HEK293 (cell line): ENCODE data around the gene TSPAN13.

Source experiments
- CTCF ChIA-PET: fragments of 350-600 bp; formaldehyde crosslinking; extraction: SDS; loops from one replicate; lab custom pipeline; 2021; ENCODE audit warnings: antibody characterized with exemption; lab: Yijun Ruan, JAX
- POLR2A ChIA-PET: fragments of 300-600 bp; formaldehyde crosslinking; extraction: SDS; loops from one replicate; lab custom pipeline; 2020; ENCODE audit warnings: antibody characterized with exemption, inconsistent platforms; lab: Yijun Ruan, JAX
- H3K27ac ChIP-seq: fragments of 200-500 bp; sonication (Bioruptor generic); 2 replicates; pipeline ENCODE4 v1.5.1; 2014; ENCODE audit warnings: low read depth, low read length, control low read depth, inconsistent platforms; ENCODE audit errors: extremely low read depth
- H3K36me3 ChIP-seq, 2 experiments: fragments of 200-500 bp in 1 of 2; sonication (Bioruptor generic) in 1 of 2; 1 replicate in 1 of 2; 2 replicates in 1 of 2; pipeline ENCODE4 v1.5.1; 2014 to 2017; ENCODE audit warnings: inconsistent platforms in 2 of 2, low read length in 2 of 2; ENCODE audit not compliant: control insufficient read depth in 2 of 2, insufficient read depth in 1 of 2
- H3K4me1 ChIP-seq: fragments of 200-500 bp; sonication (Bioruptor generic); 2 replicates; pipeline ENCODE4 v1.5.1; 2014; ENCODE audit warnings: mild to moderate bottlenecking, low read length, inconsistent platforms; ENCODE audit not compliant: control insufficient read depth, insufficient read depth
- H3K4me3 ChIP-seq: 2 replicates; pipeline ENCODE4 v1.5.1; 2011; ENCODE audit warnings: low read depth, mild to moderate bottlenecking, control low read depth, low read length, moderate library complexity
- H3K9me3 ChIP-seq: fragments of 200-500 bp; sonication (Bioruptor generic); 2 replicates; pipeline ENCODE4 v1.5.1; 2014; ENCODE audit warnings: low read depth, low read length, inconsistent platforms; ENCODE audit not compliant: control insufficient read depth, insufficient read depth
- GLIS1 ChIP-seq: fragments of 450-650 bp; formaldehyde crosslinking; IDR thresholded peaks from 2 replicates; pipeline ENCODE4 v1.5.1; 2016; ENCODE audit warnings: missing biosample characterization, missing genetic modification characterization
- KLF7 ChIP-seq: fragments of 450-650 bp; formaldehyde crosslinking; IDR thresholded peaks from 2 replicates; pipeline ENCODE4 v1.5.1; 2016; ENCODE audit warnings: missing biosample characterization, missing genetic modification characterization, borderline replicate concordance
- ZBTB10 ChIP-seq: fragments of 450-650 bp; formaldehyde crosslinking; IDR thresholded peaks from 2 replicates; pipeline ENCODE4 v1.5.1; 2016; ENCODE audit warnings: missing biosample characterization, missing genetic modification characterization
- ZBTB21 ChIP-seq: fragments of 450-650 bp; formaldehyde crosslinking; IDR thresholded peaks from 2 replicates; pipeline ENCODE4 v1.5.1; 2017; ENCODE audit warnings: missing biosample characterization, missing genetic modification characterization
- ZBTB26 ChIP-seq: fragments of 450-650 bp; formaldehyde crosslinking; optimal IDR thresholded peaks from 2 replicates; pipeline ENCODE3; 2016; ENCODE audit warnings: missing biosample characterization, mild to moderate bottlenecking, missing genetic modification characterization
- ZNF184 ChIP-seq: fragments of 450-650 bp; IDR thresholded peaks from 2 replicates; pipeline ENCODE4 v1.5.1; 2018; ENCODE audit warnings: missing biosample characterization, mild to moderate bottlenecking, missing genetic modification characterization
- ZNF221 ChIP-seq: fragments of 450-650 bp; formaldehyde crosslinking; IDR thresholded peaks from 2 replicates; pipeline ENCODE4 v1.5.1; 2017; ENCODE audit warnings: missing biosample characterization, missing genetic modification characterization, borderline replicate concordance
- ZNF280C ChIP-seq: fragments of 450-650 bp; formaldehyde crosslinking; IDR thresholded peaks from 2 replicates; pipeline ENCODE4 v1.5.1; 2016; ENCODE audit warnings: missing biosample characterization, missing genetic modification characterization
- ZNF658 ChIP-seq: fragments of 450-650 bp; formaldehyde crosslinking; IDR thresholded peaks from 2 replicates; pipeline ENCODE4; 2016; ENCODE audit warnings: missing biosample characterization, missing genetic modification characterization
- TF ChIP-seq, protein P1 (sequence below): fragments of 450-650 bp; formaldehyde crosslinking; conservative IDR thresholded peaks from 2 replicates; pipeline ENCODE4 v1.5.1; 2016; ENCODE audit warnings: low read depth, missing biosample characterization, missing genetic modification characterization
- TF ChIP-seq, protein P2 (sequence below): fragments of 450-650 bp; formaldehyde crosslinking; IDR thresholded peaks from 2 replicates; pipeline ENCODE4 v1.5.1; 2016; ENCODE audit warnings: missing biosample characterization, missing genetic modification characterization

The TSPAN13 gene

GRCh38 chr7:16791905-16792698 lies 38.5 kb downstream of the TSPAN13 start:
- H3K4me1 ChIP-seq = no peaks in the 10 kb centered on the region
- no peak overlapping the region for H3K4me3 ChIP-seq
- no peak overlapping the region for H3K27ac ChIP-seq
- H3K36me3 ChIP-seq = no peaks in the 10 kb centered on the region
- H3K9me3 ChIP-seq = no peaks in the 10 kb centered on the region
- ChIA-PET POLR2A (no interaction called here), CTCF (interaction anchor here (0.7 to 1.3 kb wide), 2 partner anchors 9 to 67 kb away, joined by 3 to 7 read pairs; no protein-coding TSS in a partner anchor)
- TF ChIP-seq ZNF280C (tag by site-specific recombination) = no peak
- TF ChIP-seq ZNF658 (tag by site-specific recombination) = no peak
- no peak for TF ChIP-seq ZBTB21

DNA sequence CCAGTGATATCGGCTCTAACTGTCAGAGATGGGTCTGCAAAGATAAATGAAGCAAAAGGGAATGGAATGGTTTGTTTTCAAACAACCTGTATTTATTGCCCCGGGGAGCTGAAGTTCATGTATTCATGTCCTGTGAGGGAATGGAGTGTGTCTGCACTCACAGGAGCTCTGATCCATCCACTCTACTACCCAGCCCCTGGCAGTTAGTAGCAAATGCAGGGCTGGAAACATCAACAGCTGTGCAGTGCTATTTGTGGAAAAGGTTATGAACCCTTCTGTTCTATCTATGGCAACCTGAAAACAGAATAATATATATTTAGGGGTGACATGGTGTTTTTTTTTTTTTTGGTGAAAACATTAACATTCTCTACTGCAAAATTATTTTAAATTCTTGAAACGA lies 41.4 kb downstream of the TSPAN13 start:
- no peaks in the 10 kb centered on the region for H3K36me3 ChIP-seq
- H3K9me3 ChIP-seq = no peaks in the 10 kb centered on the region
- no peak overlapping the region for H3K27ac ChIP-seq
- H3K4me3 ChIP-seq = no peak overlapping the region
- CTCF ChIA-PET = interaction anchor here (0.6 to 1.7 kb wide), 2 partner anchors 28 to 100 kb away, joined by 3 read pairs; no protein-coding TSS in a partner anchor
- POLR2A ChIA-PET = no interaction called here
- TF ChIP-seq, protein P1, sequence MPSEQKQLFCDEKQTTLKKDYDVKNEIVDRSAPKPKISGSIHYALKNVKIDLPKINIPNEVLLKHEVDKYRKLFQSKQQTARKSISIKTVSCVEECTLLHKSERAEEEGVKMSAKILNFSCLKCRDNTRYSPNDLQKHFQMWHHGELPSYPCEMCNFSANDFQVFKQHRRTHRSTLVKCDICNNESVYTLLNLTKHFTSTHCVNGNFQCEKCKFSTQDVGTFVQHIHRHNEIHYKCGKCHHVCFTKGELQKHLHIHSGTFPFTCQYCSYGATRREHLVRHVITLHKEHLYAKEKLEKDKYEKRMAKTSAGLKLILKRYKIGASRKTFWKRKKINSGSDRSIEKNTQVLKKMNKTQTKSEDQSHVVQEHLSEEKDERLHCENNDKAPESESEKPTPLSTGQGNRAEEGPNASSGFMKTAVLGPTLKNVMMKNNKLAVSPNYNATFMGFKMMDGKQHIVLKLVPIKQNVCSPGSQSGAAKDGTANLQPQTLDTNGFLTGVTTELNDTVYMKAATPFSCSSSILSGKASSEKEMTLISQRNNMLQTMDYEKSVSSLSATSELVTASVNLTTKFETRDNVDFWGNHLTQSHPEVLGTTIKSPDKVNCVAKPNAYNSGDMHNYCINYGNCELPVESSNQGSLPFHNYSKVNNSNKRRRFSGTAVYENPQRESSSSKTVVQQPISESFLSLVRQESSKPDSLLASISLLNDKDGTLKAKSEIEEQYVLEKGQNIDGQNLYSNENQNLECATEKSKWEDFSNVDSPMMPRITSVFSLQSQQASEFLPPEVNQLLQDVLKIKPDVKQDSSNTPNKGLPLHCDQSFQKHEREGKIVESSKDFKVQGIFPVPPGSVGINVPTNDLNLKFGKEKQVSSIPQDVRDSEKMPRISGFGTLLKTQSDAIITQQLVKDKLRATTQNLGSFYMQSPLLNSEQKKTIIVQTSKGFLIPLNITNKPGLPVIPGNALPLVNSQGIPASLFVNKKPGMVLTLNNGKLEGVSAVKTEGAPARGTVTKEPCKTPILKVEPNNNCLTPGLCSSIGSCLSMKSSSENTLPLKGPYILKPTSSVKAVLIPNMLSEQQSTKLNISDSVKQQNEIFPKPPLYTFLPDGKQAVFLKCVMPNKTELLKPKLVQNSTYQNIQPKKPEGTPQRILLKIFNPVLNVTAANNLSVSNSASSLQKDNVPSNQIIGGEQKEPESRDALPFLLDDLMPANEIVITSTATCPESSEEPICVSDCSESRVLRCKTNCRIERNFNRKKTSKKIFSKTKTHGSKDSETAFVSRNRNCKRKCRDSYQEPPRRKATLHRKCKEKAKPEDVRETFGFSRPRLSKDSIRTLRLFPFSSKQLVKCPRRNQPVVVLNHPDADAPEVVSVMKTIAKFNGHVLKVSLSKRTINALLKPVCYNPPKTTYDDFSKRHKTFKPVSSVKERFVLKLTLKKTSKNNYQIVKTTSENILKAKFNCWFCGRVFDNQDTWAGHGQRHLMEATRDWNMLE (tag by site-specific recombination) = no peak
- TF ChIP-seq ZNF221 (no peak), GLIS1 (tag by site-specific recombination) (no peak), ZBTB10 (tag by site-specific recombination) (no peak), KLF7 (no peak), ZBTB26 (tag by site-specific recombination) (no peak), ZNF184 (tag by site-specific recombination) (no peak)
- TF ChIP-seq, protein P2, sequence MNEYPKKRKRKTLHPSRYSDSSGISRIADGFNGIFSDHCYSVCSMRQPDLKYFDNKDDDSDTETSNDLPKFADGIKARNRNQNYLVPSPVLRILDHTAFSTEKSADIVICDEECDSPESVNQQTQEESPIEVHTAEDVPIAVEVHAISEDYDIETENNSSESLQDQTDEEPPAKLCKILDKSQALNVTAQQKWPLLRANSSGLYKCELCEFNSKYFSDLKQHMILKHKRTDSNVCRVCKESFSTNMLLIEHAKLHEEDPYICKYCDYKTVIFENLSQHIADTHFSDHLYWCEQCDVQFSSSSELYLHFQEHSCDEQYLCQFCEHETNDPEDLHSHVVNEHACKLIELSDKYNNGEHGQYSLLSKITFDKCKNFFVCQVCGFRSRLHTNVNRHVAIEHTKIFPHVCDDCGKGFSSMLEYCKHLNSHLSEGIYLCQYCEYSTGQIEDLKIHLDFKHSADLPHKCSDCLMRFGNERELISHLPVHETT = no peak
- H3K4me1 ChIP-seq = no peaks in the 10 kb centered on the region
